ENCODE results near the gene EVX2.

The EVX2 gene

DNA sequence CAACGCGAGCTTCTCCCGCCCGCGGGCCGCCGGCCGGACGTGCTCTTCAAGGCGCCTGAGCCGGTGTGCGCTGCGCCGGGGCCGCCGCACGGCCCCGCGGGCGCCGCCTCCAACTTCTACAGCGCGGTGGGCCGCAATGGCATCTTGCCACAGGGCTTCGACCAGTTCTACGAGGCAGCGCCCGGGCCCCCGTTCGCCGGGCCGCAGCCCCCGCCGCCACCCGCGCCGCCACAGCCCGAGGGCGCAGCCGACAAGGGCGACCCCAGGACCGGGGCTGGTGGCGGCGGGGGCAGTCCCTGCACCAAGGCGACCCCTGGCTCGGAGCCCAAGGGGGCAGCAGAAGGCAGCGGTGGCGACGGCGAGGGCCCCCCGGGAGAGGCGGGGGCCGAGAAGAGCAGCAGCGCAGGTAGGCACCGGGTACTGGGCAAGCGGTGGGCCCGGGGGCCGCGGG, 24.0 kb upstream of the EVX2 start:
- DNase-seq (ENCODE audit: low read depth, low spot score): no peak

- no peak for DNase-seq (ENCODE audit: low read depth, low spot score)
These were observed 23.1 kb upstream of the EVX2 start, which contains the start of gene HOXD11 for GRCh38 chr2:176106581-176107539. HOXD11 (plus strand) TSS chr2:176107280; CDS start chr2:176107356, 76 bp downstream.

GRCh38 chr2:176105730-176106580, 22.2 kb upstream of the EVX2 start:
- no peak for DNase-seq (ENCODE audit: low read depth, low spot score)

DNA sequence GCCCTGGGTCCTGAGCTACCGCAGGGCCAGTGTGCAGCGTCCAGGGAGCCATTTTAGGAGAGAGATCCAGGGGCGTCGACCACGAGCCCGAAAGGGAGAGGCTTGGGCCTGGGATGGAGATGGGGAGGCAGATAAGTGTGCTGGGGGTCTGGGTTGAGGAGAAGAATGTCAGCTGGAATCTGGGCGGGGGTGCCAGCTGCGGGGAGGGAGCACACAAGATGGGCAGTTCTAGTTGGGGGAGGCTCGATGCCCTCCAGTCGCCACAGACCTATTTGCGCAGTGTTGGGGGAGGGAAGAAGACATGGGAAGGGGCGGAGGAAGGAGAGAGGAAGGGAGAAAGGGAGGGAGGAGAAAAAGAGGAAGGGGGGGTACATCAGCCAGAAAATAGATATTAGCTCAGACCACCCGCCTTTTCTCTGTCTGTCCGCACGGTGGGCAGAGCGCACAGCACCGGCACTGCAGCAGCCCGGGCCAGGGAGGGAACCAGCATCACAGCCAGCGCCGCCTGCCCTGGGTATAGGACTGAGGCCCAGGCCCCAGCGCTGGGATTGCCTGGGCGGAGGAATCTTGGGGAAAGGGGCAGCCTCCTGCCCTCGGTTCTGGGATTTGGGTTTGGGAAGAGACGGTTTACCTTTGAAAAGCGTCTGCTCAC, 21.4 kb upstream of the EVX2 start:
- DNase-seq (ENCODE audit: low read depth, low spot score): no peak

DNA sequence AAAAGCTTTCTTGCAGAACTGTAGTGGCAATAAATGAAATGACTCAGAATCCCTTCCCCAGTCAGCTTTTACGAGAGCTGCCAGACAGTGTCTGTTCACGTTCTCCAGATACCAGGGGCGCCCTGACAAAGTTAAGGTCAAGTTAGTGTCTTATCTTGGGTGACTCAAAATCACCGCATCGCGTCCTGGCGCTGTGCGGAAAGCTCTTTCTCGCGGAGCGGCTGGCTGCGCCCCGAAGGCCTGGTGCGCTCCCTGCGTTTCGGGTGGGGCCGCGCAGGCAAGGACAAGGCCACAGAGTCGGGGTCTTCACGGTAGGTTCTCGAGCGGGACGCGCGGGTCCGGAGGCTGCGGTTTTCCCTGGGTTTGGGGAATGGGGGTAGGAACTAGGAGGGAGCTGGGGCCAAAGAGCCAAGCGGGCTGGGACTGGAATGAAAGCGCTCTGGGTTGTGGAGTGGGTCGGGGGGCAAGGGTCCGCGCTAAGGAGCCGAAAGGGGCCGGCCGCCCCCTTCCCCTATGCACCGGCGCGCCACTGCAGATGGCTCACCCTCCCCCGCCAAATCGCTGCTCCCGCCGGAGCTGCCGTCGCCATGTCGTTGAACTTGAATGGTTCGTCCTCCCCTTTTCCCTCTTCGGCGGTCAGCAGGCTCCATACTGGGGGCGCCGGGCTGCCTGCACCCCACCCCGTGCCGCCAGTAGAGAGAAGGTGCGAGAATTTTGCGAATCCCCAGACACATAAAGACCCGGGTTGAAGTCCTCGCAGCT, 20.7 kb upstream of the EVX2 start:
- no peak for DNase-seq (ENCODE audit: low read depth, low spot score)

DNA sequence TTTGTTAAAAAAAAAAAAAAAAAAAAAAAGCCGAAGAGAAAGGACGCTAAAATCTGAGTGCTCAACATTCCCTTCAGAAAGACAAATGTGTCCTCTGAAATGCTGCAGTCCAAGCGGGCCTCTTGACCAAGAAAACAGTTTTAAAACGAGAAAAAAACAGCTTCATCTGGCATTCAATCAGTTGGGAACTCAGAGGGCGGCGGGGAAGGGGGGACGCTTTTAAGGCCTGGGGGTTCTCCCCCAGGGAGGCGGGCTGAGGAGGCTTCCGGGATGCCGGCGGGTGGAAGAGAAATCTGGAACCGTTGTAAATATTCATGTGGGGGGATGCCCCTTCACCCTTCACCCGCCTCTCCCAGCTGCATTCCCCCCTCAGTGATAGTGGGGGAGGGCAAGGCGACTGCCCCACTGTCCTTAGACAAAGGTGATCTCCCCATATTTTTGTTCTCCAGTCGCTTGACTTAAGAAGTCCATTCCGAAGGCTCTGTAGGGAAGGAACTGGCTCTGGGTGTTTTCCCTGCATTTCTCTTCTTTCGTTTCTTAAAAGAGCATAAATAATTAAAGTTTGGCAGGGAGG, 20.1 kb upstream of the EVX2 start:
- no peak for DNase-seq (ENCODE audit: low read depth, low spot score)

DNA sequence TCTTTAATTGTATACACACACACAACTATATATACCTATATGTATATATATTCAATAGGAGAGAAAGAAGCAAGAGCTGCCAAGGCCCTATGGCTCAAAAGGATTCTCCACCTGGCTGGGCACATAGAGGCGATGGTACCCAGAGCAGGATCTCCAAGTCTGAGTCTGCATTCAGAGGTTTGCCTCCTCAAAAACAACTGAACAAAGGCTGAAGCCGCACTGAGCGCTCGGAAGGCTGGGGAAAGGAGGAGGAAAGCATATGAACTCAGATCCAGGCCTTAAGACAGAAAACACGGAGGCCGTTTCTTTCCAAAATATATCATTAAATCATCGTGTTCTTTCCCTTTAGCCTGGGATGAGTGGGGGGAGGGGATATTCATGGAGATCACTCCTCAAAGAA, 19.4 kb upstream of the EVX2 start:
- DNase-seq (ENCODE audit: low read depth, low spot score): no peak

- DNase-seq (ENCODE audit: low read depth, low spot score): no peak
These were observed 18.6 kb upstream of the EVX2 start for GRCh38 chr2:176102309-176102866.

GRCh38 chr2:176101842-176102241, 18.1 kb upstream of the EVX2 start:
- no peak for DNase-seq (ENCODE audit: low read depth, low spot score)

DNA sequence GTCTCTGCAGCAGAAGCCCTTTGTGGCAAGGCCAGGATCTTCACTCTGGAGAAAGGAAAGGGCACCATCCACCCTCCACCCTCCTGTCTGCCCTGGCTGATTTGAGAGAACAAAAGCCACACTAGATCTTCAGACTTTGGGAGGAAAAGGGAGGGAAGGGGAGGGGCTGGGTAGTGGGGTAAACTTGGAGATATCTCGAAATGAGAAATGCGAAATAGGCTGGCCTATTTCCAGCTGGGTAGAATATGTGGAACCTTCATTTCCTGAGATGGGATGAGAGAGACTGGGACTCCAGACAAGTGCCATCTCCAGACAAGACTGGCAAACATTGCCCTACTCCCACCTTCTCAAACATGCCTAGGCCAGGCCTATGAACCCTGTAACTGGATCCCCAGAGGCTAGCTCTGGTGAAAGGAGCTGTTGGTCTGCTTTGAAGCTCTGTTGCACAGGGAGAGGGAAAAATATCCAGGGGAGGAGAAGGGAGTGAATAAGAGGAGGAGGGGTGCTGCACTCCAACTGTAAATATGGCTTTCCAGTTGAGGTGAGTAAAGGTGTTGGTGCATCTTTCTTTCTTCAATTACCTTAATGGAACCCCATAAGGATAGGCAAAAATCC, 17.6 kb upstream of the EVX2 start:
- no peak for DNase-seq (ENCODE audit: low read depth, low spot score)

DNA sequence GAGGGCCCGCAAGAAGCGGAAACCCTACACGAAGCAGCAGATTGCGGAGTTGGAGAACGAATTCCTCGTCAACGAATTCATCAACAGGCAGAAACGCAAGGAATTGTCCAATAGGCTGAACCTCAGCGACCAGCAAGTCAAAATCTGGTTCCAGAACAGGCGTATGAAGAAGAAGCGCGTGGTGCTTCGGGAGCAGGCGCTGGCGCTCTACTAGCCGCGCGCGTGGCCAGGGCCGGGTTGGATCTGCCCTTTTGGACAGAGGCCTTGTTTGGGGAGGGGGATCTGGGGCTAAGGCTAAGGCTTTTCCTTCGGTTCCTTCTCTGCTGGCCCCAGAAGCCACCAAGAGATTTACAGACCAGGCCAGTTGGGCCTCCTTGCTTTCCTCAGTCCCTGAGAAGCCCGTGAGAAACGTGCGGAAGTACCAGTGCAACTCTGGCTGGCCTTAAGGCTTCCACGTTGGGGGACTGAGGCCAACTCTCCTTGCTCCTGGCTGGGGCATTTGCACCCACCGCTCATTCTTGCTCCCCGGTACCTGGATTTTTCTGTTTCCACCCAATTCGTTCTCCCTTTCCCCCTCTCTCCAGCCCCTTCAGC, 16.9 kb upstream of the EVX2 start:
- DNase-seq (ENCODE audit: low read depth, low spot score): no peak

GRCh38 chr2:176099728-176100546, 16.2 kb upstream of the EVX2 start, which contains the start of gene HOXD12:
HOXD12 (plus strand) TSS chr2:176099795; CDS start chr2:176099802, 7 bp downstream.
- no peak for DNase-seq (ENCODE audit: low read depth, low spot score)

DNA sequence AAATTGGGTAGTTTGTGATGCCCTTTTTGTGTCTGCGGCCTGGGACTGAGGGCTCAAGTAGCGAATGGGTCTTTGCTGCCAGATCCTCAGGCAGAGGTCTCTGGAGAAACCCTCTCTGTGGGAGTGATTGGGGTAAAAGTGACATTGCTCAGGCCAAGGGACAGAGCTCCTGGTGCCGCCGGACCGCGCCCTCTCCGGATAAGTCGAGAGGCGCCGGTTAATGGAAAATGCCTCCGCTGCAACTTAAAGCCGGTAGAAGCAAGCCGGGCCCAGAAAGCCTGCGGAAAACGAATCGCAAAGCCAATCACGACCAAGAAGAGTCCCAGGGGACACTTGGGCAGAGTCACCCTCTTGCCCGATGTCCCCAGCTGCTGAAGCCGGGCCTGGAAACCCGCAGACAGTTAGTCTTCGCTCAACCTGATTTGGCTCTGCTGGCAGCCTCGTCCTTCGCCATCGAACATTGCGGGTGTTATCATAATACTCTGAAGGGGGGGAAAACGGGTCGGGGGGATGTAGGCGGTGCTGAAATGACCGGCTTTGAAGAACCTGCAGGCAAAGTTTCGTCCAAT, 15.5 kb upstream of the EVX2 start:
- no peak for DNase-seq (ENCODE audit: low read depth, low spot score)

GRCh38 chr2:176098366-176099158, 14.8 kb upstream of the EVX2 start:
- DNase-seq (ENCODE audit: low read depth, low spot score): no peak

DNA sequence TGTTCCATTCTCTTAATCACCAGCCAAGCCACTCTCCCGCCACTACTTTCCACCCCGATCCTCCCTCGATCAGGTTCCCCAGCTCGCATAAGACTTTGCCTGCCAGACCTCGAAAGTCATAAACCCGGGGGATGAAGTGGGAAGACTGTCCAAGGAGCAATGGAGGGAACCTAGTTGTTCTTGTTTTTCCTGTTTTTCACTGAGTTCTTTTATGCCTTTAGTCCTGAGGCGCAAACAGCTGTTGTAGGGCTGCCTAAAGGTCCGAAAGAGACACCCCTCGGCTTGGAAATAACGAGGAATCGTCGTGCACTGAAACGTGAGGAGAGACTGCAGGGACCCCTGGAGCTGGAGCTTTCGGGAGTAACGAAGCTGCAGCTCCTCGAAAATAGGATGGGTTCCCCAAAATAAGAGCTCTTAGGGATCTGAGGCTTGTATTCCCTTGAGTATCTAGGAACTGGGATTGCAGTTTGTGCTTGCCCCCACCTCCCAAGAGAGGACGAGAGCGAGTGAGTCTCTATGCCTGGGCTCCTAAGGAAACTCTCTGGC, 14.1 kb upstream of the EVX2 start:
- no peak for DNase-seq (ENCODE audit: low read depth, low spot score)

DNA sequence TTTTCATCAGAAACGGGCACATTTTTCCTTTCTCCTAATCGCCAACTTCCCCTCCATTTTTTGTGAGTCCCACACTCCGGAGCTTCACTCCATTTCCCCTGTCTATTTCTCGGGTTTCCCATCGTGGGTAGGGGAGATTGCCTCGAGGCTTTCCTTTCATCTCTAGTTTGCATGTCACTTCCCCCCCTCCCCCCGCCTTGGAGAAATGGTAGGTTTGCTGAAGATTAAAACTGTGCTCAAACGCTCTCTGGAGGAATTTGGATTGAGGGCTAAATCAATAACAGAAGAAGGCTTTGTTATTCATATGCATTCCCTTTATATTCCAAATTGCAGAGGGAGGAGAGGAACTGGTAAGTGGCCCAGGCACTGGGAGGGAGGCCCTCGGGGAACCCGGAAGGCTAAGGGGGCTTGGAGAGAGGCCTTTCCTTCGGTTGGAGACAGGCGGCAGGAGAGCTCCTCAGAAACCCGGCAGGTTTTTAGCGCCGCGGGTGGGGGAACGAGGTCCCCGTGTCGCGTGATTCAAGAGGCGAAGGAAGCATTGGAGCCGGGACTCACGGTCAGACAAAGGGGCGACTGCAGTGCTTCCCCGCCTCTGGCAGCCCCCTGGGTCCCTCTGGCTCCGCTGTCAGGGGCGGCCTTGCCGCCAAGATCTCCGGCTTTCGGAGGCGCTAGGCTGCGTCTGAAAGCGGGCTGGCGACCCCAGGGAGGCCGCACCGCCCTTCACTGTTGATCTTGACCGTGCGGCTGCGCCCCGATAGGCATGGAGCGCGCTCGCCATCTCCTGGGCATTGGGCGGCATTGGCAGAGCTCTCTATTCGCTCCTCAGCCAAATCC, 13.4 kb upstream of the EVX2 start:
- peak; percentile 23 for DNase-seq (ENCODE audit: low read depth, low spot score)

Measured in smooth muscle cell of the brain vasculature (primary cell).